Skeletal muscle cell (primary cell): ENCODE results near the gene RIOK2.
A peak's percentile ranks its signal among the peaks of the same experiment; 100 is the strongest.
"Not testable (repeated sequence)": the region's sequence is repeated elsewhere in the genome, so short reads cannot be mapped to it uniquely, and the experiment has no call there.

Experiments used
- DNase-seq: peaks from one replicate; pipeline ENCODE4 v3.0.0-alpha.2; 2010; ENCODE audit warnings: low read depth
- H3K4me3 ChIP-seq: 2 replicates; pipeline ENCODE4 v1.5.1; 2011; ENCODE audit warnings: low read depth, mild to moderate bottlenecking, control low read depth, low read length, moderate library complexity

The RIOK2 gene

DNA sequence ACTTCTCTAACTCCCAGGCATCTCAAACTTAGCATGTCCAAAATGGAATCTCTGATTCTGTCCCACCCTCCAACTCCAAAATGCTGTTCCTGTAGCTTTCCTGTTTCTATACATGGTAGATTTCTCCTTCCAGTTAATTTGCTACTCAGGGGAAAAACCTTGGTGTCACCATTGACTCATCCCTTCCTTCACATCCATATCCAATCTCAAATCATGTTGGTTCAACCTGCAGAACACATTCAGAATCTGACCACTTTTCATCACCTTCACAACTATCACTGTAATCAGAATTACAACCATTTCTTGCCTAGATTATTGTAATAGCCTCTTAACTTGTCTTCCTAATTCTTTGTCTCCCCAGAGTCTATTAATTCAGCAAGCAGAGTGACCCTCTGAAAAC lies 10.8 kb downstream of the RIOK2 start:
- no peak overlapping the region for H3K4me3 ChIP-seq
- no peak for DNase-seq

- H3K4me3 ChIP-seq, result no peak overlapping the region
- DNase-seq, result no peak
These were observed 11.3 kb downstream of the RIOK2 start for GRCh38 chr5:97171703-97172102.

- no peak overlapping the region for H3K4me3 ChIP-seq
- DNase-seq, result no peak
These were observed 15.6 kb downstream of the RIOK2 start for GRCh38 chr5:97167435-97167834.

GRCh38 chr5:97165726-97166125 lies 17.3 kb downstream of the RIOK2 start:
- no peak overlapping the region for H3K4me3 ChIP-seq

GRCh38 chr5:97164846-97165245 lies 18.2 kb downstream of the RIOK2 start:
- no peak overlapping the region for H3K4me3 ChIP-seq
- no peak for DNase-seq

More at GRCh38 chr5:97165726-97166125, 17.3 kb downstream of the RIOK2 start:
- DNase-seq, result no peak

DNA sequence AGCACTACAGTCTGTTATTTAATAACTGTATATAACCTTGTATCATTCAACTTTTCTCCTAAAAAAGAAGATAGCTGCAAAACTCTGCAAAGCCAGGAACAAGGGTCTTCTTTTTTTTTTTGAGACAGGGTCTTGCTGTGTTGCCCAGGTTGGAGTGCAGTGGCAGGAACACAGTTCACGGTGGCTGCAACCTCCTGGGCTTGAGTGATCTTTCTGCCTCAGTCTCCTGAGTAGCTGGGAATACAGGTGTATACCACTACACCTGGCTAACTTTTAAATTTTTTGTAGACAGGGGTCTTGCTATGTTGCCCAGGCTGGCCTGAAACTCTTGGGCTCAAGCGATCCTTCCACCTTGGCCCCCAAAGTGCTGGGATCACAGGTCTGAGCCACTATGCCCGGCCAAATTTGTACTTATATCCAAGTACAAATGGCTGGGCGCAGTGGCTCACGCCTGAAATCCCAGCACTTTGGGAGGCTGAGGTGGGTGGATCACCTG lies 19.2 kb downstream of the RIOK2 start:
- H3K4me3 ChIP-seq, result no peak overlapping the region
- no peak for DNase-seq

- no peak for DNase-seq
- H3K4me3 ChIP-seq, result no peak overlapping the region
These were observed 19.7 kb downstream of the RIOK2 start for GRCh38 chr5:97163360-97163764.

GRCh38 chr5:97162045-97162444 lies 21.0 kb downstream of the RIOK2 start:
- H3K4me3 ChIP-seq, result no peak overlapping the region
- peak; percentile 34 for DNase-seq

- H3K4me3 ChIP-seq, result no peak overlapping the region
- DNase-seq, result no peak
These were observed 25.4 kb downstream of the RIOK2 start for GRCh38 chr5:97157689-97158088.

DNA sequence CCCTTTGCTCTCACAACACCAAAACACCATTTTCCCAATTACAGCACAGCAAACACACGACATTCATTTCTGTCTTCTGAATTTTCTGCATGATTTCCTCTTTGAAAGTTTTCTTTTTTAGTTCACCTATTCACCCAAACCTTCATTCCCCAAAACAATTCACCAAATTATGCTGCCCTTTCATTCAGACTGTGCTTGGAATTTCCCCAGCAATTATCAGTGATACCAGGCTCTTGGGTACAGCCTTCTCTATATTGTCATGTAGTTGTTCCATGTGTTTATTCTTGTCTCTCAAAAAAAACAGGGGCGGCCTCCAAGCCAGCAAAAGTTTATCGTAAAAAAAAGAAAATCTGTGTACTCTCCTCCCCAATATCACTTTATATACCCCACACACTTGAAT lies 31.7 kb downstream of the RIOK2 start:
- H3K4me3 ChIP-seq, result no peak overlapping the region
- DNase-seq, result no peak

DNA sequence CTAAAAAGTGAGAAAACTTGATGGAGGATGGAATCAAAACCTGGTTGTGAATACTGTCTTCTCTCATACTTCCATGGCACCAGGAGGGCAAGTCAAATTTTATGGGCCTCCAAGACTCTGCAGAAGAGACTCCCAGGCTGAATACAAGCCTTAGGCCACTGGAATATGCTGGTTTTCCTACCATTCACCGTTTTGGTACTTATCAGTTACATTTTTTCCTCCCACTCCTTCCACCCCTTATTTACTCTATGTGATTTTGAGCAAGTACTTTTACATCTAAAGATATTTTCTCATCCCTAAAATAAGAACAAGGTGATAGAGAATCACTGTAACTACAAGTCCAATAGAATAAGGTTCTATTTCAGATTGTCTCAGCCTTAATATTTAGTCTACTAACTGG lies 32.6 kb downstream of the RIOK2 start:
- DNase-seq, result no peak
- H3K4me3 ChIP-seq, result no peak overlapping the region

DNA sequence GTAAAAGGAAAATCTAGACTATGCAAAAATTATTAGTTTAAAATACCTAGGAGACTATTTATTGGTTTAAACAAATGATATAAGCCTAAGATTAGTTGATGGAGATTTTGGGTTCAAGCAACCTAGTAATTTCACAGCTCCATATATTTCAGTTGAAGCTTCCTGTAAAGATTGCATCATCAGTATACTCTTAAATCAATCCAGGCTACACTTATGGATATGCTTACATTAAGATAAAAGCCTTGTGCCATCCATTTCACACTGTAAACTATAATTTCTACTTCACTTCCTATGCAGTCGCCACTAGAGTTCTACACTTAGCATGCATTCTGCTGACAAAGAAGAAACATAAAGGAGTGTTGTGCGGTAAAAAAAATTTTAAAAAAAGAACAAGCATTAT lies 33.3 kb downstream of the RIOK2 start:
- no peak for DNase-seq
- no peak overlapping the region for H3K4me3 ChIP-seq

- DNase-seq, result no peak
These were observed 34.8 kb downstream of the RIOK2 start for GRCh38 chr5:97148288-97148687.

GRCh38 chr5:97143704-97144103 lies 39.3 kb downstream of the RIOK2 start:
- no peak overlapping the region for H3K4me3 ChIP-seq

More at GRCh38 chr5:97148288-97148687, 34.8 kb downstream of the RIOK2 start:
- no peak overlapping the region for H3K4me3 ChIP-seq

DNA sequence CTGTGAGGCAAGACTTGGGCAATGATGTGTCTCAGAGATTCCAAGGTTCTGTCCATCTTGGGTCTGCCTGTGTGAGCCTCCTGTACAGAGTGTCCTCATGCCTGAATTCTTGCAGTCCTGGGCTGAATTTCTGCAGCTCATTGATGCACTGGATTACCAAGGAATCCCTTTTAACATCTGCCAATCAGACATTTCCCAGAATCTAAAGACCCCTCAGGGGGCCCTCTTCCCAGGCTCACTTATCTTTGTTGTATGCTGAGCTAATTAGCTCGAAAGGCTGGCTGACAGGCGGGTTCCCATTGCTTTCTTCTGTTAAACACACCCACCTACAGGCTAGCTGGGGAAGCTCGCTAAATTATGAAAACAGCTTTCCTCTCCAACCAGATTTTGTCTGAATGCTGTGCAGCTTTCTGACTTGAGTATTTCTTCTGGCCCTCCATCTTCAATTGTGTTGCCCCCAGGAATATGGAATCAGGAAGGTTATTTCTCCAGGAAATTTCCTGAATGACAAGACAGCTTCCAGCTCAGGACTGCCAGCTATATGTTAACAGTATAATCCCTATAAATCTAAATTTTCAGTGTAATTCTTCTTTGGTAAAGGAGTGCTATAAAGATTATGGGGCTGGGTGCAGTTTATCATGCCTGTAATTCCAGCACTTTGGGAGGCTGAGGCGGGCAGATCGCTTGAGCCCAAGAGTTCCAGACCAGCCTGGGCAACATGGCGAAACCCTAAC lies 40.4 kb downstream of the RIOK2 start, which contains the start of gene LIX1:
LIX1 (minus strand) TSS at position 91 of the 734 bp plus-strand sequence; CDS start at position 56, 35 bp downstream.
- no peak within 1 kb of the TSS for H3K4me3 ChIP-seq
- peak; percentile 22 for DNase-seq

More at GRCh38 chr5:97143704-97144103, 39.3 kb downstream of the RIOK2 start:
- no peak for DNase-seq

DNA sequence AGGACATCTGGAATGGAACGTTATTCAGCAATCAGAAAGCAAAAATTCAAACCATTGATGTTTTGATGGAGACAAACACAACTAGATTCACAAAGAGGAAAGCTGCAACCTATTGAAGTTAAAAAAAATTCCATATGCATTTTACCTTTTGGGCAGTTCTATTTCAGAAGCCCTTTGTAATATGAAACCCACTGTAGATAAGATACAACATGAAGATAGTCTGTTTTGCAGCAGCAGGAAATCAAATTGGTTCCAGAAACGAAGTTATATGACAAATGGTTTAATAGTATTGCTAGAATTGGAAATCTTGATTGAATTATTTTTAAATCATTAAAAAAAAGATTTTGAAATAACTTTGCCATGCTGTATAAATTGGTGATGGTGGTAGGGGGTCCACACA lies 41.5 kb downstream of the RIOK2 start:
- no peak overlapping the region for H3K4me3 ChIP-seq
- no peak for DNase-seq

- DNase-seq, result no peak
- no peak overlapping the region for H3K4me3 ChIP-seq
These were observed 42.0 kb downstream of the RIOK2 start for GRCh38 chr5:97141031-97141430.

DNA sequence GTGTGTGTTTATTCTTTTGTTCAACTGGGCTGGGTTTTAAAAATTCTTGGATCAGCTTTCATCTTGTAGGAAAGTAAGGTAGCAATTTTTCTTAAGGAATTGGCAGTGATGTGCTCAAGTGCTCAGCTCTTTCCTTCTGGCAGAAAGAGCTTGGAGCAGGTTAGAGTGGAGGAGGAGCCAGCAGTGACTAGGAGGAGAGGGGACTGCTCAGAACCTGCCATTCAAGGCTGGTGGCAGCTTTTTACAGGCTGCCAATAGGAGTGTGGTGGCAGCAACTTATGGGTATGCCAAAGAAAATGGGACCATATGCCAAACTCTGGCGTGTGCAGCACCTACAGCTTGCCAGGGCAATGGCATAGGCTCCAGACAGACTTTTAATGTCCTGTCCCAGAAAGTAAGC lies 42.8 kb downstream of the RIOK2 start:
- DNase-seq, H3K4me3 ChIP-seq: not testable (repeated sequence)

DNA sequence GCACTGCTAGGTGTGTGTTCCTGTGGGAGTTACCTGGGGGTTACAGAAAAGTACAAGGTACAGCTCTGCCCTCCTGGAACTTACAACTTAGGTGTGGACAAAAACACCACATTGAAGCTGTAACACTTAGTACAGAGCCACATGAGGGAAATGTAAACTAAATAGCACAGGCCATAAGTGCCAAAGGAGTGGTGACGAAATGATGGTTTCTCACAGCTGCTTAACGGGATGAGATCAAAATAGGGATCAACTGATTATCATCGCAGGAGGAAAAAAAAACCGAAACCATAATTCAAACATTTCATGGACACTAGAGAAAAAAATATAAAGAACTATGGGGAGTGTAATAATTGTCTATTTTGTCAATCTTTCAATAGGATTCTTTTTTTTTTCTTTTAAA lies 46.6 kb downstream of the RIOK2 start:
- DNase-seq, result no peak
- H3K4me3 ChIP-seq, result no peak overlapping the region

DNA sequence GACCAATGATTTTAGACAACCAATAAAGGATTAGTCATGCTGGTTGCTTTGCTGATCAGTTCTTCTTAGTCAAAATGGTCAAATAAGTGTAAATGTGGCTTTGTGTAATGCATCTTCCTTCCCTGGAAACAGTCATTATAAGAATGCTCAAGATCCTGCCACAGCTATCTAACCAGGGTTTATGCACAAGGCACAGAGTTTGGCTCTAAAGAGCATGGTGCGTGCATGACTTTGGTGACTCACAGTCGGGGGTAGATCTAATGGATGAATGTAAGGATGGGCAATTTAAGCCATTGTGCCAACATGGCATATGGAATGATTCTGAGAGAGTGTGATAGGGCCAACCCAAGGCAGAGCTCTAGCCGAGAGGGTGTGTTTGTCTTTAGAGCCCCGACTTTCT lies 47.2 kb downstream of the RIOK2 start:
- no peak for DNase-seq

DNA sequence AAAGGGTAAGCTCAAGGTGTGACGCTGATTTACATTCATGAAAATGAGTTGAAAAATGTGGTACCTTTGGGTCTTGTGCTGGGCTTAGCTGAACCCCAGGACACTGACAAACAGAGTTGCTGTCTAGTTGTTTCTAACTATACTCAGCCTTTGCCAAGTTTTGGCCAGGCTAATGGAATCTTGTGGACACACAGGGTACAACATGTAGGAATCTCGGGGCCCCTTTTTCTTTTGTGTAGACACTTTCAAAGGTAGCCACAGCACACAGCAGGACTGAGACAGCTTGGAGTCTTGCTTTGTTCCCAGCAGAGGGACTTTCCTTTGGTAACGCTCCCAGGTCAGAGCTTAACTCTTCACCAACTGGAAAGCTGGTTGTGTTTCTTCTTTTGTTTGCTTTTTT lies 48.4 kb downstream of the RIOK2 start:
- no peak overlapping the region for H3K4me3 ChIP-seq
- DNase-seq, result no peak

More for the DNA sequence above, 47.2 kb downstream of the RIOK2 start:
- H3K4me3 ChIP-seq, result no peak overlapping the region
